ENCODE measurements around the gene SMR3A.

The SMR3A gene

GRCh38 chr4:70360460-70360859 is at the start of gene SMR3A:
TSS of gene SMR3A (plus strand) at chr4:70360760. CDS start at chr4:70362116, 1,356 bp downstream.
- DNase-seq, result no peak

DNA sequence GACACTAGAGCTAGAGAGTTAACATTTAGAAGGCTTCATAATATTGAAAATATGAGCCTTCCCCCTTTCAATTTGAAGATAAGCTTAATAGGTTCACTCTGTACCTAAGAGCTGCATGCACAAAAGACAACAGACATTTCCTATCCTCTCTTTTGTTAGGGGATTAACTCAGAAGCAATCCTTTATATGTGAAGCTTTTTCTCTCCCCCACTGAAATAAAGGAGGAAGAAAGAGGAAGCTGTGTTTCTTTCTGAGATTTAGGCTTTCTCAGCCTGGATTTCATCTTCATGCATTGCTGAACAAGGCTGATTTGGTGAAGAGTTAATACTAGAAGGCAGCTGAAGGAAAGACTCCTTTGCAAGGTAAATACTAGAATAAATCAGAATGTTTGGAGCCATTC is 46.8 kb upstream of the SMR3A start:
- no peak for DNase-seq

DNA sequence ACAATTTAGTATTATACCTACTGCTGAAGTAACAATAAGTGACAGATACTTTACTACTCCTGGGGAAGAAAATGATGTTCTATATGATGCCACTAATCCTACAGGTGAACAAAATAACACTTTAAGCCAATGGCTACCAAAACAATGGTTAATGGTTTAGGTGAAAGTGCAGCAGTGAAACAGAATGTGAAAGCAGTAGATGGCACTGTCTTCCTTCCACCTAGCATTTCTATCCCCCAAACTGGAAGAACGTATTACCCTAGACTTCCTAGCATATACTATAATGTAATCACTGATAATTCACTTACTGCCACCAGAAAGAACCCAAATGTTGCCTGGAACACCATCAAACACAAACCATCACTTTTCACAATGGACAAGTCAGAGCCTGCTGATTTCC is 44.6 kb upstream of the SMR3A start:
- no peak for DNase-seq

GRCh38 chr4:70326052-70326451 is 34.5 kb upstream of the SMR3A start:
- DNase-seq, result no peak

DNA sequence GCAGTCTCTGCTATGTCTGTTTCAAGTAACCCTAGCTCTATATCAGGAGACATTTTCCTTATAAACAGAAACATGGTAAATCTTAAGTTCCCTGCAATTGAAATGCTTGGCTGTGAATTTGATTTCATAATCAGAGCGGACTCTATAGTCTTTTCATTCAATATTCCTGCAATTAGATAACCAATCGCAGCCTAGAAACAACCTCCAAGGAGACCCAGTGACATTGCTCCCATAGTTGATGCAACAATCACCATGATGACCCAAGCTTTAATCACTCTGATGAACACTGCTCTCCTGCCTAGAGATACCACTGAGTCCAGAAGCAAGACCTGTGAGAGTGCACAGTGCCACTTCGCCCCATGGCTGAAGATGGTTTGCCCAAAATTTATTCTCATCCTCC is 25.9 kb upstream of the SMR3A start, which contains the start of gene CABS1:
Gene CABS1 (plus strand): TSS at position 301 of the 400 bp plus-strand sequence. CDS start 59 bp downstream, at position 360.
- no peak for DNase-seq

GRCh38 chr4:70336043-70336442 is 24.5 kb upstream of the SMR3A start:
- no peak for DNase-seq

- DNase-seq, result no peak
Measured at GRCh38 chr4:70337886-70338420, 22.6 kb upstream of the SMR3A start.

- no peak for DNase-seq
Measured at GRCh38 chr4:70356185-70356584, 4.4 kb upstream of the SMR3A start.

DNA sequence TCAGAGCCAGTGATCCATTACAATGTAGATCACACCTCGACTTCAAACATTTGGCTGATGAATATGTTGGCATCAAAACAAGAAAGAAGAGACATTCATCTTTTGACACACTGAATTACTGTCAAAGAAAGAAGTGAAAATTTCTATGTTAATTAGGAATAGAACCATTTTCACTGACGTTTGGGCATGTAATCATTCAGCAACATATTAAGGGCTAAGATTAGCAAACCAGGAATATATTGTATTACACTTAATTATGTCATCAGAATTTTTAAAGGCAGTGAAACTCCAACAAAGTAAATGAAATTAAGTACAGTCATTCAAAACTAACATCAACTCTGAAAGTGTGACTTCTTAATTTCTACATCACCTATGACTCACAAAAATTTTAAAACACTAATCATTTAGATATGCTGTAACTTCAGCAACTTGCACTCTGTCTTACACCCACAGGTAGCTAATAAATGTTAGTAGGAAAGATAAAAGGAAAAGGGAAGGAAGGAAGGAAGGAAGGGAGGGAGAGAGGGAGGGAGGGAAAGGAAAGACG is 1.4 kb upstream of the SMR3A start:
- no peak for DNase-seq

DNA sequence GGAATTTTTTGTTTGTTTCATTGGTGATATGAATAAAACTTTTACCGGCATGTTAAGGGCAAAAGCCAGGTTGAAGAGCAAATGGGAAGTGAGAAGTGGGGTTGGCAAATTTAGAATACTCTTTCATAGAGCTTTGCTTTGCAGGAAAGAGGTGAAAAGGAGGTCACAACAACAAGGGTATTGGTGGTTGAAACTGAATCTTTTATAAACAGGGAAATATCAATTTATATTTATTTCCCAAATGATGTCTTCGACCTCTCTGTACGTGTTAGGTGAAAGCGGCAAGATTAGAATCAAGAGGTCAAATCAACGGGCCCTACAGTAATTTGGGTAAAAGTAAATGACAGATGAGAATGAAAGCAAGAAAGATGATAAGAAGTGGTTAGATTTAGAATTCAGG is 3.4 kb downstream of the SMR3A start:
- no peak for DNase-seq

DNA sequence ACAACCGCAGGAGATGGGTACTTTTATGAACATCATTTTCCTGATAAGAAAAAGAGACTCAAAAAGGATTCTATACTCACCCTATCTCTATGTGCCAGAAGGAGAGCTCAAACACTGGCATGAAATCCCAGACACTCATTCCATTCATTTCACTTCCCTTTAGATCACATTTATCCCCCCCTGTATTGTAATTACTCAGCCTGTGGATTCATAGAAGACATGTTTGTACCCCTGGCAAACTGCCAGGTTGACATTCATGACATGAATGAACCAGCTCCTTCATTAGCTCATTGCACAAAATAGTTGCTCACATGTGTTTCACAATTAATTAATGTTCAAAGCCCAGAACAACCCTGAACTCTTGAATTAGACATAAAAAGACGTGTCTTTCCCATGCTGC is 4.9 kb downstream of the SMR3A start:
- DNase-seq, result no peak

DNA sequence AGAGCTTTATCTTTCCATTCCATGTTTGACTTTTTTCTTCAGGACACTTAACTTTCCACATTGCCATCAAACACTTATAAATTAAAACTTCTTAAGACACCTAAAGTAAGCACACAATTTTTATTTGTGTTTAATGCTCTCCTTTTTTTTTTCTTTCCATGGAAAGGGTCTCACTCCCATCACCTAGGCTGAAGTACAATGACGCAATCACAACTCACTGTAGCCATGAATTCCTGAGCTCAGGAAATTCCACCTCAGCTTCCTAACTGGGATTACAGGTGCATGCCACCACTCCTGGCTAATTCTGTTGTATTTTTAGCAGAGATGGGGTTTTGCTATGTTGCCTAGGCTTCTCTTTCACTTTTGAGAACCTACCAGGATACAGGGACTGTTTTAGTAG is 7.3 kb downstream of the SMR3A start:
- DNase-seq, result no peak

DNA sequence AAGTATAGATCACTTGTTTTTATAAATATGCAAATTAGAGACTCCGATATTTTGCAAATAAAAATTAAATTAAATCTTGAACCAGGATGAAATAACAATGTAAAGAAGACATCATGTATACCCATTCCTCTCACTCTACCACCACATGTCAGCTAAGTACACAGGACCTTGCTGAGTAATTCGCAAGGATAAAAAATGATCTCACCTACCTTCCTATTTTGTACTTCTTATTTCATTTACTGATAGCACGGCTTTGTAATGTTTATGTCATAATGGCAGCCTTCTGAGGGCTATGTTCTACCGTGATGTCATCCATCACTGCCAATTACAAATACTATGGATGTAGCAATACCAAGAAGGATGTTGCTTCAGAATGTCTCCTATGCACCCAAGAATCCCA is 11.4 kb downstream of the SMR3A start:
- no peak for DNase-seq

GRCh38 chr4:70372760-70373159 is 12.2 kb downstream of the SMR3A start:
- DNase-seq, result no peak

GRCh38 chr4:70380578-70380977 is 20.0 kb downstream of the SMR3A start:
- DNase-seq, result no peak

DNA sequence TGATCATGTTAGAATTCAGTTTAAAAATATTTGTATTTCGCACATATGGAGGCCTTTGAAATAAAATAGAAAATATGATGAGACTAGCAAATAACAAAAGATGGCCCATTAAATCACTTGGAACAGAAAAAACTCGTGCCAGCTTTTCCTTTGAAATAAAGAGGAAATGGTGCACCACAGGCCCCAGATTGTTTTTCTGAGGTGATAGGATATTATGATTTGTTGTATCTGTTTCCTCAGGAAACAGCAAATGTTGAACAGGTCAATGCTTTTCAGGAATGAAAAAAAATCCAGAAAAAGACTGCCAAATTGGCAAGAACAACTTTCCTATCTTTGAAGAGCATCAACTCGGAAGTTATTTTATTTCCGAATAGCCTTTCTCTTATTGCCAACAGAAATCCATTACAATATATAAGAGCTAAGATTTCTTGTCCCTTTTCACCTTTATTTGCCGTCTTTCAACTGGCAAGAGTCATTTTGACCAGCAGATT is 22.2 kb downstream of the SMR3A start, which contains the start of gene SMR3B:
Gene SMR3B (plus strand): TSS at position 441 of the 491 bp plus-strand sequence. CDS start 1,380 bp downstream, outside the sequence.
- DNase-seq, result no peak

DNA sequence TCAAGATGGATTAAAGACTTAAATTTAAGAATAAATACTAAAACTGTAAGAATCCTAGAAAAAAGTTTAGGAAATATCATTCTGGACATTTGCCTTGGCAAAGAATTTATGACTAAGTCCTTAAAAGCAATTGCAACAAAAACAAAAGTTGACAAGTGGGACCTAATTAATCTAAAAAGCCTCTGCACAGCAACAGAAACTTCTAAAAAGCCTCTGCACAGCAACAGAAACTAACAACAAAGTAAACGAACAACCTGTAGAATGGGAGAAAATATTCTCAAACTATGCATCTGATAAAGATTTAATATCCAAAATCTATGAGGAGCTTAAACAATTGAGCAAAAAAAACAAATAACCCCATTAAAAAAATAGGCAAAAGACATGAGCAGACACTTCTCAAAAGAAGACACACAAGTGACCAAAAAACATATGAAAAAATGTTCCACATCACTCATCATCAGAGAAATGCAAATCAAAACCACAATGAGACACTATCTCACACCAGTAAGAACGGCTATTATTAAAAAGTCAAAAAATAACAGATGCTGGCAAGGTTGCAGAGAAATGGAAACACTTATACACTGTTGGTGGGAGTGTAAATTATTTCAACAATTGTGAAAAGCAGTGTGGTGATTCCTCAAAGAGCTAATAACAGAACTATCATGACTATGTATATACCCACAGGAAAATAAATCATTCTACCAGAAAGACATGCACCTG is 31.7 kb downstream of the SMR3A start:
- no peak for DNase-seq

- DNase-seq, result no peak
Measured at GRCh38 chr4:70397580-70397979, 37.0 kb downstream of the SMR3A start, which contains the start of gene OPRPN. TSS of gene OPRPN (plus strand) at chr4:70397940. CDS start at chr4:70399286, 1,346 bp downstream.

- DNase-seq, result no peak
Measured at GRCh38 chr4:70399319-70399718, 38.8 kb downstream of the SMR3A start.

DNA sequence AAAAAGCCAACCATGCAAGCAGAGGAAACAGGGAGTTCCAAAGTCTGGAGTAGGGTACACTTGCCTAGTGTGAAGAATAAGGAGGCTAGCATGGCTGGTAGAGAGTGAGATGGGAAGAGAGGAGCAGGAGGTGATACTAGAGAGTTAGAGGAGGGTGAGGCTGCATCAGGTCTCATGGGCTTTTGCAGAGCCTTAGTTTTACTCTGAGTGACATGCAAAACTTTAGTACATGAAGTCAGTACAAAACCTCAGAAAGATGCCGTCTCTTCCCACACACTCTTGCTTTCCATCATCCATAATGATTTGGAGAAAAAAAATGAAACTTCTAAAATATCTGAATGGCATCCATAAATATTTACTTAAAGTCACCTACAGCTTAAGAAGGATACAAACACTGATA is 42.2 kb downstream of the SMR3A start:
- no peak for DNase-seq

GRCh38 chr4:70405765-70406164 is 45.2 kb downstream of the SMR3A start:
- DNase-seq, result no peak

Data from activated naive CD4-positive, alpha-beta T cell treated with Interleukin-2 at 50 U/mL for 16 hours (primary cell).